Cardiac fibroblast (primary cell): Measurements from ENCODE around the gene MYOT.
"Not testable (repeated sequence)": the region's sequence is repeated elsewhere in the genome, so short reads cannot be mapped to it uniquely, and the experiment has no call there.

Experiments used
- DNase-seq, 2 donors: peaks; one replicate each; pipeline versions ENCODE4 v3.0.0 to v3.0.0-alpha.2; 2010; ENCODE audit warnings: low read depth in 2 of 2
- H3K4me3 ChIP-seq, 2 donors: replicated peaks in 1 of 2; 1 replicate in 1 of 2; 2 replicates in 1 of 2; pipeline ENCODE4 v1.5.1; 2011; ENCODE audit warnings: low read depth in 2 of 2, low read length in 2 of 2, mild to moderate bottlenecking in 2 of 2, moderate library complexity in 1 of 2
- TF ChIP-seq, protein P1 (sequence below): IDR thresholded peaks from one replicate; pipeline ENCODE4 v1.5.1; 2011; ENCODE audit warnings: low read depth, mild to moderate bottlenecking, low read length, inconsistent platforms

The MYOT gene

DNA sequence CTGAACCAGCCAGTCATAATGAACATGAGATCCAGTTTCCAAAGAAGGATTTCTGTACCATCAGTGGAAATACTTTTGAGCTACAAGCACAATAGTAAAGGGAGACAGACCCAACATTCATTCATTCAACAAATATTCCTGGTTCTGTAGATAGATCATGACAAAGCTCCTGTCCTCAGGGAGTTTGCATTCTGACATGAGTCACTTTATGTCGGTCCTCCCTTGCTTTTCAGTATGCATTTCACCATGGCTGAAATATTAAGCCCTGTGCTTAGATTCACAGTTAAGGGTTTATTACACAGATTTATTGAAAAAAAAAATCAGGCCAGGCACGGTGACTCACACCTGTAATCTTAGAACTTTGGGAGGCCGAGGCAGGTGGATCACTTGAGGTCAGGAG is 5.4 kb upstream of the MYOT start:
- DNase-seq, result no peak
- no peak overlapping the region for H3K4me3 ChIP-seq
- TF ChIP-seq, protein P1, sequence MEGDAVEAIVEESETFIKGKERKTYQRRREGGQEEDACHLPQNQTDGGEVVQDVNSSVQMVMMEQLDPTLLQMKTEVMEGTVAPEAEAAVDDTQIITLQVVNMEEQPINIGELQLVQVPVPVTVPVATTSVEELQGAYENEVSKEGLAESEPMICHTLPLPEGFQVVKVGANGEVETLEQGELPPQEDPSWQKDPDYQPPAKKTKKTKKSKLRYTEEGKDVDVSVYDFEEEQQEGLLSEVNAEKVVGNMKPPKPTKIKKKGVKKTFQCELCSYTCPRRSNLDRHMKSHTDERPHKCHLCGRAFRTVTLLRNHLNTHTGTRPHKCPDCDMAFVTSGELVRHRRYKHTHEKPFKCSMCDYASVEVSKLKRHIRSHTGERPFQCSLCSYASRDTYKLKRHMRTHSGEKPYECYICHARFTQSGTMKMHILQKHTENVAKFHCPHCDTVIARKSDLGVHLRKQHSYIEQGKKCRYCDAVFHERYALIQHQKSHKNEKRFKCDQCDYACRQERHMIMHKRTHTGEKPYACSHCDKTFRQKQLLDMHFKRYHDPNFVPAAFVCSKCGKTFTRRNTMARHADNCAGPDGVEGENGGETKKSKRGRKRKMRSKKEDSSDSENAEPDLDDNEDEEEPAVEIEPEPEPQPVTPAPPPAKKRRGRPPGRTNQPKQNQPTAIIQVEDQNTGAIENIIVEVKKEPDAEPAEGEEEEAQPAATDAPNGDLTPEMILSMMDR, result no peak

- H3K4me3 ChIP-seq, DNase-seq: not testable (repeated sequence)
Observed at GRCh38 chr5:137863653-137864052, 4.0 kb upstream of the MYOT start.

DNA sequence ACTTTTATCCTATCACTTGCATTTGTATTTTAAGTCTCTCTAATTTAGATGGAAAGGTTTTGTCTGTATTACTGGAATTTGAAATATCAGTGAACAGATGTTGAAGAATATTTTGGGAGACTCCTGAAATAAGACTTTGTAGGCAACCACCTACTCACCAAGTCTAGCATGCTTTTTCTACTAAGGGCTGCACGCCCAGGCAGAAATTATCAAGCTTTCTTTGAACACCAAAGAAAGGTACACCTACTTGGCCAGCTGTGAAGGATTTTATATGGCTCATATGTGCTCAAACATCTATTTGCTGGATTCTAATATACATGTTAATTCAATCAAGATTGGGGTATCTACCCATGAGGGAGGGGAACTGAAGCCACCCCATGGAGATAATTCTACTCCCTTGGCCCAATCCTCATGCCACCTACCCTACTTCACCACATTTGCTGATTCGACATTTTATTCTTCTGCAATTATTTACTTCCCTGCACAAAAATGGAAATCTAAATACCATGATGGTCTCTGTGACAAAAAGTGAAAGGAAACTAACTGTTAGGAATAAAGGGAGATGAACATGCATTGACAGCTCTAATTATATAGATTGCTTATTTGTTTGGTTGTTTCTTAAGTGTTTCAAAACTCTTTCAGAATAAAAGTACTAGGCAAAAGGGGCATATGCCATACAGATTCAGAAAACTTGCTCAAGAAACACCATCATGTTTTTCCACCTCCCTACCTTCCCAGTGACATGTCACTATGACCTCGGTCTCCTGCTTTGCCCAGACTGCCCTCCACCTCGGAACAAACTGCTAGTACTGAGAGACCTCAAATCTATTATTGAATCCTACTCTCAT is 895 bp upstream of the MYOT start:
- H3K4me3 ChIP-seq, result no peak overlapping the region
- TF ChIP-seq, protein P1, result no peak
- no peak for DNase-seq

- TF ChIP-seq, protein P1, result no peak
- H3K4me3 ChIP-seq, result no peak overlapping the region
- DNase-seq, result no peak
Observed at GRCh38 chr5:137870647-137871339, 3.1 kb downstream of the MYOT start.

DNA sequence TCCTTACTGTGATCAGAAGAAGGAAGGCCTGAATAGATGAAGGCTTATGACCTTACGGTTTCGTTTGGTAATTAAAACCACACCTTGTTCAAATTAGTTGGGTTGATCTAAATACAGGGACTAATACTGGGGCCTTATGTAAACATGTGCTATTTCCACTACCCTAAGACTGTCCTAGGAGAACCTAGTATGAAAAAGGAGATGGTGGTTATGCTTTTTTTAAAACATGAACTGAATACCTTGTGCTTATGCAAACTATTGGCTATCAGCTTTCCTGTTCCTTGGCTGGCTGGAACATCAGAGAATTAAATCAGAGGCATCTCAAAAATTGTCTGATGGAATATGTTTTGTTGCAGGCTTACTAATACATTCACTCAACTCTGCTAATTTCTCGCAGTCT is 3.9 kb downstream of the MYOT start:
- H3K4me3 ChIP-seq, result no peak overlapping the region
- TF ChIP-seq, protein P1, result no peak
- DNase-seq, result no peak

DNA sequence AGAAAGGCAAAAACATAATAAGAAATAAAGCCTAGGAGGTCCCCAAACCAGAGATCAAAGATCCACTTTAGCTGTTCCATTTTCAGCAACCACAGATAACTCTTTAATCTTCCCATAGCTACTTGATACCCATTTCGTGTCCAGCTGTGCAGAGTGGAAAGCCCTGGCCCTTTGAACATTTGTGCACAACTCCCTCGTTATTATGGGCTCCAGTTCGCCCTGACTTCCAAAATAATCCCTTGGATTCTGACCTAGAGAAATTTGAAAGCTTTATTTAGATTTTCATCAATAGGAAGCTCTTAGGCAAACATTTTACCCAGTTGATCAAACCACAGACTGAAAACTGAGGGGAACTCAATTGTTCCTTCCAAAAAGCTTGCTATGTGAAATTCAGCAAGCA is 4.8 kb downstream of the MYOT start:
- TF ChIP-seq, protein P1, result no peak
- no peak overlapping the region for H3K4me3 ChIP-seq
- DNase-seq, result no peak

- TF ChIP-seq, protein P1, result no peak
- DNase-seq, result no peak
- H3K4me3 ChIP-seq, result no peak overlapping the region
Observed at GRCh38 chr5:137876101-137876500, 8.4 kb downstream of the MYOT start.
